Activated CD4-positive, alpha-beta T cell treated with anti-CD3 and anti-CD28 coated beads for 36 hours (primary cell): ENCODE measurements around the gene NSD2. TPM values are rescaled to one million over a fixed set of nuclear protein-coding genes. Genes with fewer than 3 reads are reported as not detected.
A peak's percentile ranks its signal among the peaks of the same experiment; 100 is the strongest.
"Not testable (repeated sequence)": the region's sequence is repeated elsewhere in the genome, so short reads cannot be mapped to it uniquely, and the experiment has no call there.

Experiments used
- ATAC-seq: fragments of 200-7000 bp; cut with Tn5 transposase; one replicate; pipeline ENCODE4 v1.10.0; 2021; ENCODE audit warnings: mild to moderate bottlenecking, moderate library complexity
- CTCF ChIA-PET: fragments of 350-600 bp; sonication (Branson Sonifier 250); formaldehyde crosslinking; loops from one replicate; lab custom pipeline; 2021; ENCODE audit warnings: antibody characterized with exemption; lab: Charles Lee
- POLR2A ChIA-PET: fragments of 350-600 bp; sonication (Branson Sonifier 250); formaldehyde crosslinking; loops from one replicate; lab custom pipeline; 2021; ENCODE audit warnings: antibody characterized with exemption, inconsistent platforms; lab: Charles Lee
- DNase-seq: peaks from one replicate; pipeline ENCODE4 v3.0.0-alpha.2; 2020
- H3K27ac Mint-ChIP-seq: one replicate; pipeline ENCODE4 v1.8.0; 2021; ENCODE audit warnings: mixed read lengths
- H3K27me3 Mint-ChIP-seq: one replicate; pipeline ENCODE4 v1.8.0; 2021; ENCODE audit warnings: mixed read lengths
- H3K36me3 Mint-ChIP-seq: one replicate; pipeline ENCODE4 v1.8.0; 2021; ENCODE audit warnings: low read depth, mixed read lengths
- H3K4me1 Mint-ChIP-seq: one replicate; pipeline ENCODE4 v1.8.0; 2021; ENCODE audit warnings: mixed read lengths
- H3K4me3 Mint-ChIP-seq: one replicate; pipeline ENCODE4 v1.8.0; 2021; ENCODE audit warnings: mild to moderate bottlenecking, moderate library complexity, mixed read lengths
- H3K9me3 Mint-ChIP-seq: one replicate; pipeline ENCODE4 v1.8.0; 2021; ENCODE audit warnings: low read depth, mixed read lengths
- intact Hi-C, 2 experiments: fragments of 100-400 bp; cut with DNase I in 1 of 2; cut with micrococcal nuclease in 1 of 2; formaldehyde crosslinking; loops; one replicate each; pipeline versions ENCODE4 v1.14.2 to v1.15.1; 2022 to 2024; cut with DNase I, micrococcal nuclease
- total RNA-seq, 2 experiments: library from RNA; stranded (reverse); gene quantifications; one replicate each; pipeline ENCODE4 v1.2.3, GENCODE V29; 2021

Gene NSD2
- total RNA-seq, 2 experiments from 2014 or later: 194 to 232 TPM

DNA sequence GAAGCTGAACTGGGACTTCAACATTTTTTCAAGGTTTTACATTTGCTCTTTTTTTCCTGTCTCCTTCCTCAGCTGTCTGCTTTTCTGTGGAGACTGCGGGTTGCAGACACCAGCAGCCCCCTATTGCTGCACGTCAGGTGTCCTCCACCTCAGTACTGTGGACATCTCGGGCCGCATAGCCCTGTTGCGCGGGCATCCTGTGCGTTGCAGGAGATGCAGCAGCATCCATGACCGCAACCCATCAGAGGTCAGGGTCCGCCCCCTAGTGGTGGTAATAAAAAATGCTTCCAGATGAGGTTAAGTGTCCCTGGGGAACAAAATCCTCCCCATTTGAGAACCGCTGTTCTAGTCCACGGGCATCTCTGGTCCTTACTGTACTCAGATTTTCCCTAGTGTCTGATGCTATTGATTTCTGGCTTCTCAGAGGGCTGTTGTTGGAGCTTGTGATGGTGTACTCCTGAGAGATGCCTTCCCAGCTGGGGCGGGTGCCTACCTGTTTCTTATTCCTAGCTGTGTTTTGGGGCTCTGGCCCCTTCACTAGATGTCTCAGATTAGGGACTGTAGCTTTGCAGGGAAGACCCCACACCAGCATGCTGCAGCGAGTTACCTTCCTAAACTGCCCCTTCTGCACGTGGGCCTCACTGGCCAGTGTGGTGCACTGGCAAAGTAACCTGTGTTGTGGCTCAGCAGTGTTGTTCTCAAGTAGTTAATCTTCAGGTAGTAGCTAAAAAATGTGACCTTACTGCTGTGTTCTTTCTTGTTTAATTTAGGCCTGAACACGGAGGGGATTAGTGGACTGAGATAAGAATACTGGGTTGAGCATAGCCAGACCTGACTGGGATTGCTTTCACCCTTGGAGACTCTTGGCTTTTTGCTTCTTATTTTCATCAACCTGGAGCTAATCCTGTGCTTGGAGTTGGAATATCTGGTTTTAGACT lies 28.2 kb downstream of the NSD2 start:
- Mint-ChIP-seq H3K36me3 (peaks cover 56% of the 10 kb centered on the region), H3K4me3 (no peak overlapping the region), H3K27me3 (no peaks in the 10 kb centered on the region), H3K9me3 (no peaks in the 10 kb centered on the region), H3K4me1 (peaks cover 28% of the 10 kb centered on the region), H3K27ac (peak overlapping the region; percentile 75)
- DNase-seq (peak; percentile 84), ATAC-seq (peak; percentile 91)
- ChIA-PET POLR2A (interaction anchor here (0.7 kb wide), 1 partner anchor 24 kb away, joined by 3 read pairs; no protein-coding TSS in a partner anchor), CTCF (interaction anchor here (0.5 to 3.6 kb wide), 38 partner anchors 10 to 771 kb away, joined by 3 to 31 read pairs (median 4); partner anchors contain the start of gene LETM1)
- intact Hi-C loops: loop anchor here (1.0 to 10.0 kb wide), 5 partner anchors 26 to 155 kb away; partner anchors contain the start of gene LETM1 (in 2 of the 2)

DNA sequence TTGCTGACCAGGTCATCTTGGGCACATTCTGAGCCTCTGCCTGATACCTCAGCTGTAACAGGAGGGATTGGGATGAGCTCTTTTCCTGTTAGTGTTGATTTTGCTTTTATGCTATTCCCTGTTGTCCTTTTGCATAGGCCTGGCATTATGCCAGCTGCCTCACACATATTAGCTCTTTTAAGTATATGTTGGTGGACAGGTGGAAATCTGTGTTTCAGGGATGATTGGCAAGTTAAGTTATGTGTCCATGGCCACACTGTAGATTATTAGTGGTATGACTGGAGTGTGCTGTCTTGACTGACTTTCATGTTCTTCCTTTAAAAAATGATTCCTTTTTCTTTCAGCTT lies 28.9 kb downstream of the NSD2 start:
- peaks cover 55% of the 10 kb centered on the region for H3K36me3 Mint-ChIP-seq
- no peak overlapping the region for H3K27ac Mint-ChIP-seq
- DNase-seq: no peak
- no peak for ATAC-seq
- CTCF ChIA-PET: interaction anchor here (0.6 to 3.6 kb wide), 28 partner anchors 9 to 586 kb away, joined by 3 to 31 read pairs (median 5); partner anchors contain the start of gene LETM1
- H3K27me3 Mint-ChIP-seq: no peaks in the 10 kb centered on the region
- H3K9me3 Mint-ChIP-seq: no peaks in the 10 kb centered on the region
- intact Hi-C loops: no loop called here
- H3K4me1 Mint-ChIP-seq: peaks cover 26% of the 10 kb centered on the region
- H3K4me3 Mint-ChIP-seq: no peak overlapping the region
- POLR2A ChIA-PET: interaction anchor here (0.7 kb wide), 1 partner anchor 25 kb away, joined by 3 read pairs; no protein-coding TSS in a partner anchor

DNA sequence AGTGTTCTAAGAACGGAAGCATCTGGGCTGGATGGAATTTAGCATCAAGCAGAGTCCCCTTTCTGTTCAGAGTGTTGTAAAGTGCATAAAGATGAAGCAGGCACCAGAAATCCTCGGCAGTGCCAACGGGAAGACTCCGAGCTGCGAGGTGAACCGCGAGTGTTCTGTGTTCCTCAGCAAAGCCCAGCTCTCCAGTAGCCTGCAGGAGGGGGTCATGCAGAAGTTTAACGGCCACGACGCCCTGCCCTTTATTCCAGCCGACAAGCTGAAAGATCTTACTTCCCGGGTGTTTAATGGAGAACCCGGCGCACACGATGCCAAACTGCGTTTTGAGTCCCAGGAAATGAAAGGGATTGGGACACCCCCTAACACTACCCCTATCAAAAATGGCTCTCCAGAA lies 29.4 kb downstream of the NSD2 start:
- Mint-ChIP-seq H3K4me1 (peaks cover 26% of the 10 kb centered on the region), H3K27ac (no peak overlapping the region), H3K36me3 (peaks cover 60% of the 10 kb centered on the region), H3K9me3 (no peaks in the 10 kb centered on the region), H3K27me3 (no peaks in the 10 kb centered on the region), H3K4me3 (no peak overlapping the region)
- intact Hi-C loops: no loop called here
- POLR2A ChIA-PET: interaction anchor here (0.7 kb wide), 1 partner anchor 25 kb away, joined by 3 read pairs; no protein-coding TSS in a partner anchor
- DNase-seq (no peak), ATAC-seq (no peak)
- CTCF ChIA-PET: interaction anchor here (0.9 to 3.6 kb wide), 17 partner anchors 9 to 156 kb away, joined by 3 to 31 read pairs (median 7); partner anchors contain the start of gene LETM1

DNA sequence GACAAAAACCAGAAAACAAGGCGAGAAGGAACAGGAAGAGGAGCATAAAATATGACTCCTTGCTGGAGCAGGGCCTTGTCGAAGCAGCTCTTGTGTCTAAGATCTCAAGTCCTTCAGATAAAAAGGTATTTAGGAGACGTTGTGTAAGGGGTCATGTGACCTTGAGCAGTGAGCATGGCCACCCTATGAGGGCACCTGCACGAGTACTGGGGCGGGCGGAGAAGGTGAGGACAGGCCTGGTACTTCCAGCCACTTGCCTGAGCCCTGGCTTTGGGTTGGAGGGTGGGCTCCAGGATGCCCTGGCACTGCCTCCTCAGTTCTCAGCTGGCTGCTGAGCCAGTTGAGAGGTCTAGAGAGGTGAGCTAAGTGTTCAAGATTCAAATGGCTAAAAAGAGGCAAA lies 29.9 kb downstream of the NSD2 start:
- ATAC-seq (no peak), DNase-seq (no peak)
- H3K9me3 Mint-ChIP-seq: no peaks in the 10 kb centered on the region
- peaks cover 26% of the 10 kb centered on the region for H3K4me1 Mint-ChIP-seq
- CTCF ChIA-PET: interaction anchor here (1.0 to 3.3 kb wide), 4 partner anchors 30 to 157 kb away, joined by 4 to 19 read pairs (median 8); partner anchors contain the start of gene LETM1
- no peaks in the 10 kb centered on the region for H3K27me3 Mint-ChIP-seq
- no peak overlapping the region for H3K27ac Mint-ChIP-seq
- H3K36me3 Mint-ChIP-seq: peaks cover 65% of the 10 kb centered on the region
- intact Hi-C loops: no loop called here
- H3K4me3 Mint-ChIP-seq: no peak overlapping the region
- POLR2A ChIA-PET: no interaction called here

DNA sequence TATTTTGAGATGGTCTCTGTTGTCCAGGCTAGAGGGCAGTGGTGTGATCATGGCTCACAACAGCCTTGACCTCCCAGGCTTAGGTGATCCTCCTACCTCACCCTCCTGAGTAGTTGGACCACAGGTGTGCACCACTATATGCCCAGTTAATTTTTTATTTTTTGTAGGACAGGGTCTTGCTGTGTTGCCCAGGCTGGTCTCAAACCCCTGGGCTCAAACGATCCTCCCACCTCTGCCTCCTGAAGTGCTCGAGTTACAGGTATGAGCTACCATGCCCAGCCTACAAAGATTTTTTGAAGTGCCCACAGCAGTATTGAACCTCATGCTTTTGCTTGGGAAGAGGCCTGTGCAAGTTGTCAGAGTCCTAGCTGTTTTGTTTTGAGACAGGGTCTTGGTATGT lies 31.1 kb downstream of the NSD2 start:
- CTCF ChIA-PET: interaction anchor here (0.8 to 1.6 kb wide), 3 partner anchors 26 to 53 kb away, joined by 3 to 4 read pairs (median 4); no protein-coding TSS in a partner anchor
- POLR2A ChIA-PET: no interaction called here

DNA sequence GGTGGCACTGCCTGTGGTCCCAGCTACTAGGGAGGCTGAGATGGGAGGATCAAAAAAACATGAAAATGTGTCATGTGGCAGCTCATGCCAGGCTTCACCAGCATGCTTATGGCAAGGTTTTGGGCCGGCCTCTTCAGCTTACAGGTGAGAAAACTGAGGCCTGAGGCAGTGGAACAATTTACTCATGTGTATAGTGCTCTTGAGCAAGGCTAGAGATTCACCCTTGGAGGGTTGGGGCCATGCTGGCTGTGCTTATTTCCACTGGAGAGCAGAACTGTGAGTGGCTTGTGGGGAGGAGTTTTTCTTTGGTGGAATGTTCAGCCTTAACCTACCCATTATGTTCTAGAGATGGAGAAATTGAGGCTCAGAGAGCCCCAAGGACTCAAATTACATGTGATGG lies 31.8 kb downstream of the NSD2 start:
- peaks cover 27% of the 10 kb centered on the region for H3K4me1 Mint-ChIP-seq
- CTCF ChIA-PET: interaction anchor here (0.6 to 1.6 kb wide), 4 partner anchors 10 to 110 kb away, joined by 3 to 4 read pairs (median 3); no protein-coding TSS in a partner anchor

More for the DNA sequence above, 31.1 kb downstream of the NSD2 start:
- Mint-ChIP-seq H3K27ac (no peak overlapping the region), H3K4me3 (no peak overlapping the region), H3K27me3 (no peaks in the 10 kb centered on the region), H3K36me3 (peaks cover 66% of the 10 kb centered on the region), H3K9me3 (no peaks in the 10 kb centered on the region), H3K4me1 (peaks cover 30% of the 10 kb centered on the region)
- DNase-seq (no peak), ATAC-seq (no peak)
- intact Hi-C loops: no loop called here

DNA sequence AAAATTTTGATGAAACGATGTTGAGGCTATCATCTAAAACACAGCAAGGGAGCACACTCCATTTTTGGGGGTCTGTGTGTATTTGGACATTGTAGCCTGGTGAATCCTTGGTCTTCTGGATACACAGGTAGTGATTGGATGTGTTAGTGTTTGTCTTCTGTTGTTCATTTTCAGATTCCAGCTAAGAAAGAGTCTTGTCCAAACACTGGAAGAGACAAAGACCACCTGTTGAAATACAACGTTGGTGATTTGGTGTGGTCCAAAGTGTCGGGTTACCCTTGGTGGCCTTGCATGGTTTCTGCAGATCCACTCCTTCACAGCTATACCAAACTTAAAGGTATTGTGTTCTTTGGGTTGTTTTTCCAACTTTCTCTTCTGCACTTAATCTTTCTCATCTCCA lies 32.8 kb downstream of the NSD2 start:
- H3K4me3 Mint-ChIP-seq: no peak overlapping the region
- no peak for DNase-seq
- POLR2A ChIA-PET: no interaction called here
- CTCF ChIA-PET: interaction anchor here (1.2 kb wide), 1 partner anchor 11 kb away, joined by 3 read pairs; no protein-coding TSS in a partner anchor
- no peak overlapping the region for H3K27ac Mint-ChIP-seq
- no peaks in the 10 kb centered on the region for H3K27me3 Mint-ChIP-seq
- intact Hi-C loops: no loop called here
- H3K4me1 Mint-ChIP-seq: peaks cover 26% of the 10 kb centered on the region
- ATAC-seq: no peak
- no peaks in the 10 kb centered on the region for H3K9me3 Mint-ChIP-seq
- peaks cover 72% of the 10 kb centered on the region for H3K36me3 Mint-ChIP-seq

More for the DNA sequence above, 31.8 kb downstream of the NSD2 start:
- H3K27me3 Mint-ChIP-seq: no peaks in the 10 kb centered on the region
- H3K27ac Mint-ChIP-seq: peak overlapping the region; percentile 5
- ATAC-seq: peak; percentile 10
- no peaks in the 10 kb centered on the region for H3K9me3 Mint-ChIP-seq
- POLR2A ChIA-PET: no interaction called here
- DNase-seq: peak; percentile 43
- H3K4me3 Mint-ChIP-seq: no peak overlapping the region
- intact Hi-C loops: no loop called here
- peaks cover 67% of the 10 kb centered on the region for H3K36me3 Mint-ChIP-seq

DNA sequence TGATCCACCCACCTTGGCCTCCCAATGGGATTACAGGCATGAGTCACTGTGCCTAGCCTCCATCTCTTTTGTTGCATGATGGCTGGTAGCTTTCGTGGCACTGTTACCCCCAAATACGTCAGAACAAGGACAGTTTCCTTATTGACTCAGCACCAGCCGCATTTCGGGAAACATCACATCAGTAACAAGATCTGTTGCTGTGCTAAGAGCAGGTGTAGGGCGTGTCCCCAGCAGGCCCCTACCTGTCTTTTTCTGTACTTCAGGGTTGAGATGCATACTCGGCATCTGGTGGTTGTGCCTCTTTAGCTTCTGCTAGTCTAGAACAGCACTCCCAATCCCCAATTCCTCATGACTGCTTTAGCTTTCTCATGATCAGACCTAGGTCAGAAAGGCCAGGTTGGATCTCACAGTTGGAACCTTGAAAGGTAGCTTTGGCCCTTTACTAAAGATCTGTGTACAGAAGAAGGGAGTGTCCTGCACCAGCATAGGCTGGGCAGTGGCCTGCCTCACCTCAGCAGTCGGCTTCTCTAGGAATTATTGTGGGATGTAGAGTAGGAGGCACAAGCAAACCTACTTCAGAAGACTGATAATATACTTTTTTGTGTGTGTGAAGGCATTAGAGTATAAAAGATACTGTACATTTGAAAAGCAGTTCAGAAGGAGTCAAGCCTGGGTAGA lies 36.8 kb downstream of the NSD2 start:
- H3K4me1 Mint-ChIP-seq: peaks cover 12% of the 10 kb centered on the region

DNA sequence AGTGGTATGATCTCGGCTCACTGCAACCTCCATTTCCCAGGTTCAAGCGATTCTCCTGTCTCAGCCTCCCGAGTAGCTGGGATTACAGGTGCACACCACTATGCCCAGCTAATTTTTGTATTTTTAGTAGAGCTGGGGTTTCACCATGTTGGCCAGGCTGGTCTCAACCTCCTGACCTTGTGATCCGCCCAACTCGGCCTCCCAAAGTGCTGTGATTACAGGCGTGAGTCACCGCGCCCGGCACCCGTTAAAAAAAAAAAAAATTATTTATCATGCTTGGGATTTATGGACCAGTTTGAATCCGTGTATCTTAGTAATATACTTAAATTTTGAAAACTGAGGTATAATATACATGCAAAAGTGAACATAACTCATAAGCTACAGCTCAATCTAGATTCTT lies 38.5 kb downstream of the NSD2 start:
- not testable (repeated sequence) for H3K9me3 Mint-ChIP-seq, H3K4me3 Mint-ChIP-seq, H3K27ac Mint-ChIP-seq, ATAC-seq, H3K27me3 Mint-ChIP-seq, DNase-seq, H3K4me1 Mint-ChIP-seq
- intact Hi-C loops: loop anchor here in 1 of 2 experiments (5.0 kb wide), 1 partner anchor 37 kb away; the partner anchor contains the start of gene NSD2
- peaks cover 53% of the 10 kb centered on the region for H3K36me3 Mint-ChIP-seq
- CTCF ChIA-PET: interaction anchor here (0.6 to 3.8 kb wide), 7 partner anchors 10 to 150 kb away, joined by 3 to 29 read pairs (median 3); no protein-coding TSS in a partner anchor
- POLR2A ChIA-PET: interaction anchor here (0.6 to 1.0 kb wide), 3 partner anchors 59 to 905 kb away, joined by 3 to 13 read pairs (median 4); no protein-coding TSS in a partner anchor

More for the DNA sequence above, 36.8 kb downstream of the NSD2 start:
- no peak overlapping the region for H3K4me3 Mint-ChIP-seq
- no peak overlapping the region for H3K27ac Mint-ChIP-seq
- no peaks in the 10 kb centered on the region for H3K9me3 Mint-ChIP-seq
- CTCF ChIA-PET: interaction anchor here (0.6 to 3.8 kb wide), 4 partner anchors 9 to 215 kb away, joined by 3 to 29 read pairs (median 3); no protein-coding TSS in a partner anchor
- POLR2A ChIA-PET: no interaction called here
- no peaks in the 10 kb centered on the region for H3K27me3 Mint-ChIP-seq
- DNase-seq: no peak
- peak; percentile 23 for ATAC-seq
- H3K36me3 Mint-ChIP-seq: peaks cover 57% of the 10 kb centered on the region
- intact Hi-C loops: no loop called here

DNA sequence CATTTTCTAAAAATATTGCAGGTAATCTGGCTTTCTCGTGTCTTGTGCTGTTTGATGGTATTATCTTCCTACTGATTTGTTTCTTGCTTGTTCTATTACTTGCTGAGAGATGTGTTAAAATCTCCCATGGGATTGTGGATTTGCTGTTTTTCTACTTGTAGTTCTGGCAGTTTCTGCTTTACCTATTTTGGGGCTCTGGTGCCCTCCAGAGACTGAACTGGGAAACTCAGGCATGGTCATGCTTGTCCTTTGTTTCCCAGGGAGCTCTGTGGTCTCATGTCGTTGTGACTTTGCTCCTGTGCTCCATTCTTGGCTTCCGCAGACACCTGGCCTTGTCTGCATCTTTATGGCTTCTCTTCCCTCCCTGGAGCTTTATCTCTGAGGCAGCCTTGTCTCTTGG lies 39.5 kb downstream of the NSD2 start:
- intact Hi-C loops: loop anchor here in 1 of 2 experiments (5.0 kb wide), 1 partner anchor 38 kb away; the partner anchor contains the start of gene NSD2
- CTCF ChIA-PET: interaction anchor here (0.6 to 3.8 kb wide), 6 partner anchors 11 to 95 kb away, joined by 3 to 29 read pairs (median 3); no protein-coding TSS in a partner anchor
- H3K27ac Mint-ChIP-seq: no peak overlapping the region
- H3K9me3 Mint-ChIP-seq: no peaks in the 10 kb centered on the region
- DNase-seq (peak; percentile 41), ATAC-seq (no peak)
- no peak overlapping the region for H3K4me3 Mint-ChIP-seq
- POLR2A ChIA-PET: interaction anchor here (1.0 kb wide), 1 partner anchor 60 kb away, joined by 3 read pairs; no protein-coding TSS in a partner anchor
- peaks cover 51% of the 10 kb centered on the region for H3K36me3 Mint-ChIP-seq
- H3K27me3 Mint-ChIP-seq: no peaks in the 10 kb centered on the region
- peaks cover 8% of the 10 kb centered on the region for H3K4me1 Mint-ChIP-seq
